ENCODE measurements around the gene OPN4. TPM values are rescaled to one million over a fixed set of nuclear protein-coding genes. Genes with fewer than 3 reads are reported as not detected.
A peak's percentile ranks its signal among the peaks of the same experiment; 100 is the strongest.

The OPN4 gene
- total and polyA plus RNA-seq, 3 donors from 2014 or later = 0.19 TPM; not detected in 2

GRCh38 chr10:86632009-86632800 lies 22.1 kb upstream of the OPN4 start:
- intact Hi-C loops (cut with DNase I; ENCODE audit: low total_unique reads) = no loop called here
- no peaks in the 10 kb centered on the region for H3K27me3 ChIP-seq
- no peak for TF ChIP-seq POLR2A (IDR thresholded peaks at IDR 0.05)
- TF ChIP-seq CTCF (IDR thresholded peaks at IDR 0.05) = no peak
- no peak for DNase-seq
- no peaks in the 10 kb centered on the region for H3K9me3 ChIP-seq
- WGBS, 2 donors = 5 to 7% methylated on average over 12 to 26 of the region's 49 CpGs
- H3K4me1 ChIP-seq = peaks cover 3% of the 10 kb centered on the region
- H3K36me3 ChIP-seq (ENCODE audit: low read depth, missing control alignments) = no peaks in the 10 kb centered on the region
- H3K27ac ChIP-seq = no peak overlapping the region
- peak overlapping the region; percentile 11 to 39 for H3K4me3 ChIP-seq

GRCh38 chr10:86632951-86633350 lies 21.4 kb upstream of the OPN4 start:
- intact Hi-C loops (cut with DNase I; ENCODE audit: low total_unique reads) = no loop called here
- H3K27ac ChIP-seq = no peak overlapping the region
- H3K4me1 ChIP-seq = peaks cover 3% of the 10 kb centered on the region
- H3K4me3 ChIP-seq = no peak overlapping the region
- TF ChIP-seq POLR2A (IDR thresholded peaks at IDR 0.05) (no peak), CTCF (IDR thresholded peaks at IDR 0.05) (no peak)
- no peaks in the 10 kb centered on the region for H3K27me3 ChIP-seq
- no peak for DNase-seq
- no peaks in the 10 kb centered on the region for H3K9me3 ChIP-seq
- H3K36me3 ChIP-seq (ENCODE audit: low read depth, missing control alignments) = no peaks in the 10 kb centered on the region
- WGBS, 2 donors = 45 to 46% methylated on average over 5 of the region's 5 CpGs

- H3K36me3 ChIP-seq (ENCODE audit: low read depth, missing control alignments) = no peaks in the 10 kb centered on the region
- no peaks in the 10 kb centered on the region for H3K27me3 ChIP-seq
- TF ChIP-seq POLR2A (IDR thresholded peaks at IDR 0.05) (no peak), CTCF (IDR thresholded peaks at IDR 0.05) (no peak)
- H3K4me1 ChIP-seq = peaks cover 3% of the 10 kb centered on the region
- intact Hi-C loops (cut with DNase I; ENCODE audit: low total_unique reads) = no loop called here
- H3K27ac ChIP-seq = no peak overlapping the region
- DNase-seq = no peak
- no peaks in the 10 kb centered on the region for H3K9me3 ChIP-seq
- H3K4me3 ChIP-seq = no peak overlapping the region
- WGBS, 2 donors = 76 to 77% methylated on average over 2 of the region's 2 CpGs
Measured at GRCh38 chr10:86635402-86635801, 18.9 kb upstream of the OPN4 start.

- no peak overlapping the region for H3K4me3 ChIP-seq
- no peak overlapping the region for H3K27ac ChIP-seq
- intact Hi-C loops (cut with DNase I; ENCODE audit: low total_unique reads) = no loop called here
- H3K27me3 ChIP-seq = no peaks in the 10 kb centered on the region
- no peaks in the 10 kb centered on the region for H3K36me3 ChIP-seq (ENCODE audit: low read depth, missing control alignments)
- TF ChIP-seq CTCF (IDR thresholded peaks at IDR 0.05) (no peak), POLR2A (IDR thresholded peaks at IDR 0.05) (no peak)
- peaks cover 3% of the 10 kb centered on the region for H3K4me1 ChIP-seq
- 88 to 89% methylated on average over 2 of the region's 2 CpGs for WGBS, 2 donors
- DNase-seq = no peak
- no peaks in the 10 kb centered on the region for H3K9me3 ChIP-seq
Measured at GRCh38 chr10:86636311-86636710, 18.0 kb upstream of the OPN4 start.

GRCh38 chr10:86642021-86642420 lies 12.3 kb upstream of the OPN4 start:
- H3K9me3 ChIP-seq = no peaks in the 10 kb centered on the region
- intact Hi-C loops (cut with DNase I; ENCODE audit: low total_unique reads) = no loop called here
- no peak for TF ChIP-seq CTCF (IDR thresholded peaks at IDR 0.05)
- no peak for TF ChIP-seq POLR2A (IDR thresholded peaks at IDR 0.05)
- H3K4me3 ChIP-seq = no peak overlapping the region
- H3K27ac ChIP-seq = no peak overlapping the region
- DNase-seq = no peak
- H3K4me1 ChIP-seq = no peaks in the 10 kb centered on the region
- no peaks in the 10 kb centered on the region for H3K36me3 ChIP-seq (ENCODE audit: low read depth, missing control alignments)
- no peaks in the 10 kb centered on the region for H3K27me3 ChIP-seq

All from testis (tissue), 3 donors.